Measurements from ENCODE around the gene ZBTB32.

ZBTB32 gene

GRCh38 chr19:35746087-35746462, 41.7 kb downstream of the ZBTB32 start:
- Histone ChIP-seq H3K27ac (peak overlapping the region; percentile 81 to 98 (median 94)), H3K9me3 (replicated peaks in 1 of 11) (peaks cover 0 to 6% (median 0%) of the 10 kb centered on the region in 11 experiments; a peak in 2 of 22 replicates), H3K9ac (peak overlapping the region; percentile 85 to 97 (median 93)), H4K20me1 (no peaks in the 10 kb centered on the region), H3K4me3 (peak overlapping the region; percentile 74 to 98 (median 88)), H3K36me3 (peaks cover 0 to 11% (median 3%) of the 10 kb centered on the region in 11 experiments; a peak in 3 of 22 replicates), H3K27me3 (no peaks in the 10 kb centered on the region), H3K4me1 (peaks cover 62 to 82% (median 79%) of the 10 kb centered on the region in 10 experiments), H3K4me2 (peak overlapping the region; percentile 90 to 99 (median 95))
- TF ChIP-seq Cebpa-rat (IDR thresholded peaks at IDR 0.05) = no peak

- H3K9ac ChIP-seq = peak overlapping the region; percentile 85 to 97 (median 93)
- H3K27me3 ChIP-seq = no peaks in the 10 kb centered on the region
- H3K9me3 ChIP-seq (replicated peaks in 1 of 11) = peaks cover 0 to 6% (median 0%) of the 10 kb centered on the region in 11 experiments; a peak in 2 of 22 replicates
- peak overlapping the region; percentile 90 to 99 (median 95) for H3K4me2 ChIP-seq
- H4K20me1 ChIP-seq = 0 out of 22 replicates have a peak, but pooled peaks cover 0 to 1% (median 0%) of the 10 kb centered on the region in 11 experiments
- peaks cover 0 to 11% (median 3%) of the 10 kb centered on the region in 11 experiments; a peak in 6 of 22 replicates for H3K36me3 ChIP-seq
- peak overlapping the region; percentile 81 to 98 (median 94); a peak in 21 of 22 replicates for H3K27ac ChIP-seq
- peak overlapping the region; percentile 74 to 98 (median 88) for H3K4me3 ChIP-seq
- TF ChIP-seq Cebpa-rat (IDR thresholded peaks at IDR 0.05) = no peak
- H3K4me1 ChIP-seq = peaks cover 61 to 78% (median 76%) of the 10 kb centered on the region in 10 experiments
These were observed 42.2 kb downstream of the ZBTB32 start for GRCh38 chr19:35746531-35746930.

GRCh38 chr19:35748106-35749020, 44.0 kb downstream of the ZBTB32 start, which contains the start of gene LIN37:
LIN37 (plus strand) TSS chr19:35748576; CDS start chr19:35748725, 149 bp downstream.
- peaks cover 51 to 60% (median 59%) of the 10 kb centered on the region in 10 experiments for H3K4me1 ChIP-seq
- H4K20me1 ChIP-seq = 0 out of 22 replicates have a peak, but pooled peaks cover 0 to 7% (median 0%) of the 10 kb centered on the region in 11 experiments
- TF ChIP-seq Cebpa-rat (IDR thresholded peaks at IDR 0.05) = peak in 9 of 11 experiments; percentile 43 to 91 (median 75); a peak in 15 of 22 replicates
- H3K9ac ChIP-seq = peak within 1 kb of the TSS; percentile 72 to 93 (median 86)
- peak within 1 kb of the TSS; percentile 63 to 95 (median 84) for H3K27ac ChIP-seq
- peaks cover 0 to 6% (median 0%) of the 10 kb centered on the region in 11 experiments; a peak in 2 of 22 replicates for H3K9me3 ChIP-seq (replicated peaks in 1 of 11)
- H3K4me3 ChIP-seq = peak within 1 kb of the TSS; percentile 75 to 97 (median 89)
- no peaks in the 10 kb centered on the region for H3K27me3 ChIP-seq
- peaks cover 9 to 29% (median 21%) of the 10 kb centered on the region in 11 experiments; a peak in 21 of 22 replicates for H3K36me3 ChIP-seq
- H3K4me2 ChIP-seq = peak within 1 kb of the TSS; percentile 92 to 100 (median 97)

- Histone ChIP-seq H3K4me1 (peaks cover 39 to 47% (median 46%) of the 10 kb centered on the region in 10 experiments), H3K9ac (peak overlapping the region in 10 of 11 experiments; percentile 63 to 87 (median 84); a peak in 20 of 22 replicates), H4K20me1 (peaks cover 0 to 12% (median 0%) of the 10 kb centered on the region in 11 experiments; a peak in 1 of 22 replicates), H3K36me3 (peaks cover 17 to 41% (median 32%) of the 10 kb centered on the region in 11 experiments), H3K9me3 (replicated peaks in 1 of 11) (no peaks in the 10 kb centered on the region), H3K4me2 (peak overlapping the region; percentile 86 to 100 (median 96)), H3K4me3 (peak overlapping the region in 1 of 10 experiments; percentile 12; a peak in 2 of 20 replicates), H3K27me3 (peaks cover 0 to 2% (median 1%) of the 10 kb centered on the region in 11 experiments; a peak in 9 of 22 replicates), H3K27ac (peak overlapping the region in 6 of 11 experiments; percentile 14 to 55 (median 26); a peak in 9 of 22 replicates)
- no peak for TF ChIP-seq Cebpa-rat (IDR thresholded peaks at IDR 0.05)
These were observed 45.8 kb downstream of the ZBTB32 start for GRCh38 chr19:35750167-35750566.

GRCh38 chr19:35751839-35752745, 47.7 kb downstream of the ZBTB32 start:
- Histone ChIP-seq H3K9ac (peak overlapping the region in 7 of 11 experiments; percentile 8 to 43 (median 31); a peak in 7 of 22 replicates), H3K27me3 (peaks cover 0 to 14% (median 10%) of the 10 kb centered on the region in 11 experiments; a peak in 12 of 22 replicates), H3K27ac (no peak overlapping the region), H3K4me2 (peak overlapping the region in 1 of 11 experiments; percentile 4; a peak in 1 of 22 replicates), H3K4me3 (no peak overlapping the region), H3K36me3 (peaks cover 17 to 44% (median 37%) of the 10 kb centered on the region in 11 experiments), H3K9me3 (replicated peaks in 1 of 11) (no peaks in the 10 kb centered on the region), H4K20me1 (peaks cover 0 to 12% (median 0%) of the 10 kb centered on the region in 11 experiments; a peak in 1 of 22 replicates), H3K4me1 (peaks cover 34 to 52% (median 42%) of the 10 kb centered on the region in 10 experiments)
- TF ChIP-seq Cebpa-rat (IDR thresholded peaks at IDR 0.05) = no peak

- no peak overlapping the region for H3K27ac ChIP-seq
- H3K4me2 ChIP-seq = no peak overlapping the region
- H3K27me3 ChIP-seq = peaks cover 0 to 14% (median 10%) of the 10 kb centered on the region in 11 experiments; a peak in 12 of 22 replicates
- peaks cover 30 to 49% (median 39%) of the 10 kb centered on the region in 10 experiments for H3K4me1 ChIP-seq
- no peak for TF ChIP-seq Cebpa-rat (IDR thresholded peaks at IDR 0.05)
- no peak overlapping the region for H3K4me3 ChIP-seq
- peaks cover 0 to 12% (median 0%) of the 10 kb centered on the region in 11 experiments; a peak in 1 of 22 replicates for H4K20me1 ChIP-seq
- peaks cover 17 to 44% (median 34%) of the 10 kb centered on the region in 11 experiments for H3K36me3 ChIP-seq
- H3K9ac ChIP-seq = peak overlapping the region in 2 of 11 experiments; percentile 20 to 39; a peak in 2 of 22 replicates
- H3K9me3 ChIP-seq (replicated peaks in 1 of 11) = no peaks in the 10 kb centered on the region
These were observed 48.5 kb downstream of the ZBTB32 start for GRCh38 chr19:35752746-35753350.

- Histone ChIP-seq H4K20me1 (peaks cover 0 to 15% (median 0%) of the 10 kb centered on the region in 11 experiments; a peak in 5 of 22 replicates), H3K4me1 (peaks cover 31 to 49% (median 38%) of the 10 kb centered on the region in 10 experiments), H3K9me3 (replicated peaks in 1 of 11) (no peaks in the 10 kb centered on the region), H3K4me3 (no peak overlapping the region), H3K9ac (0 out of 22 replicates have a peak overlapping the region, but pooled peaks of 1 of the 11 experiments have one; percentile 9), H3K36me3 (peaks cover 17 to 44% (median 34%) of the 10 kb centered on the region in 11 experiments), H3K27me3 (peaks cover 0 to 14% (median 10%) of the 10 kb centered on the region in 11 experiments; a peak in 12 of 22 replicates), H3K27ac (no peak overlapping the region), H3K4me2 (no peak overlapping the region)
- TF ChIP-seq Cebpa-rat (IDR thresholded peaks at IDR 0.05) = no peak
These were observed 49.4 kb downstream of the ZBTB32 start for GRCh38 chr19:35753634-35754369.

Data from BLaER1 treated with 17β-estradiol and CSF1 and Interleukin-3, amounts not matched to agents 10 nM and 100 nM (cell line).